Body of pancreas (tissue), 4 donors: ENCODE results near the gene BORCS6. TPM values are rescaled to one million over a fixed set of nuclear protein-coding genes. Genes with fewer than 3 reads are reported as not detected.

Experiments
- ATAC-seq: fragments of 150-250 bp; one replicate; pipeline ENCODE4 v1.9.1; 2016
- DNase-seq, 4 donors: peaks; one replicate each; pipeline ENCODE4 v3.0.0-alpha.2; 2019
- H3K27ac ChIP-seq, 4 donors: fragments of 200-600 bp; sonication (generic); 1 replicate in 3 of 4; 2 replicates in 1 of 4; pipeline versions ENCODE4 v1.5.1 to v1.6.1; 2016 to 2019; ENCODE audit warnings: mild to moderate bottlenecking in 1 of 4, mixed read lengths in 1 of 4, moderate library complexity in 1 of 4
- H3K27me3 ChIP-seq, 2 donors: fragments of 200-600 bp; sonication (generic); one replicate each; pipeline ENCODE4 v1.6.0; 2016; ENCODE audit warnings: mild to moderate bottlenecking in 1 of 2
- H3K36me3 ChIP-seq, 2 donors: fragments of 200-600 bp; sonication (generic); replicated peaks in 1 of 2; 2 replicates each; pipeline ENCODE4 v1.5.1; 2016; ENCODE audit warnings: low read depth in 2 of 2; ENCODE audit not compliant: insufficient read depth in 1 of 2
- H3K4me1 ChIP-seq: fragments of 200-600 bp; sonication (generic); one replicate; pipeline ENCODE4 v1.6.0; 2016
- H3K4me3 ChIP-seq, 2 donors: fragments of 200-600 bp; sonication (generic); 1 replicate in 1 of 2; 2 replicates in 1 of 2; pipeline ENCODE4 v1.5.1; 2016 to 2019
- H3K9me3 ChIP-seq, 3 donors: fragments of 200-600 bp; sonication (generic); 1 replicate in 2 of 3; 2 replicates in 1 of 3; pipeline ENCODE4 v1.5.1; 2016
- CTCF ChIP-seq, 7 experiments: fragments of 450-650 bp in 4 of 7; fragments of 200-600 bp in 3 of 7; sonication (generic) in 3 of 7; IDR thresholded peaks; one replicate each; pipeline ENCODE4 v1.5.1; 2016 to 2019; ENCODE audit warnings: antibody characterized with exemption in 7 of 7
- POLR2A ChIP-seq, 3 donors: fragments of 450-650 bp; IDR thresholded peaks; one replicate each; pipeline ENCODE4 v1.6.1; 2016; ENCODE audit warnings: antibody characterized with exemption in 3 of 3, mild to moderate bottlenecking in 2 of 3
- WGBS, 2 donors: methylation state at CpG; one replicate each; pipeline ENCODE4 v1.1.5; 2017; 5-methylcytosine and 5-hydroxymethylcytosine counted together
- intact Hi-C: fragments of 100-400 bp; cut with DNase I; formaldehyde crosslinking; loops from one replicate; pipeline ENCODE4 v1.15.1; 2023
- total RNA-seq, 2 donors: library from RNA; depleted of rRNA; stranded (reverse); fragments of >200 nt; gene quantifications; one replicate each; pipeline ENCODE4 v1.1.0, GENCODE V29; 2016

Gene BORCS6
- total RNA-seq, 2 donors from 2014 or later, result 11.9 to 16.2 TPM

- no peaks in the 10 kb centered on the region for H3K9me3 ChIP-seq
- peaks cover 11 to 27% of the 10 kb centered on the region in 2 donors for H3K36me3 ChIP-seq
- intact Hi-C loops, result no loop called here
- DNase-seq (no peak), ATAC-seq (no peak)
- TF ChIP-seq CTCF (IDR thresholded peaks at IDR 0.05) (no peak), POLR2A (IDR thresholded peaks at IDR 0.05) (no peak)
- H3K27ac ChIP-seq, result no peak overlapping the region
- H3K4me3 ChIP-seq, result no peak overlapping the region
- WGBS, 2 donors, result 93 to 94% methylated on average over 14 to 19 of the region's 21 CpGs
- H3K27me3 ChIP-seq, result no peaks in the 10 kb centered on the region
- H3K4me1 ChIP-seq, result no peaks in the 10 kb centered on the region
Measured at GRCh38 chr17:8234361-8235270, 44.6 kb upstream of the BORCS6 start.

- Histone ChIP-seq H3K27ac (no peak overlapping the region), H3K36me3 (peaks cover 11 to 29% of the 10 kb centered on the region in 2 donors), H3K27me3 (no peaks in the 10 kb centered on the region), H3K4me1 (peaks cover 6% of the 10 kb centered on the region), H3K4me3 (no peak overlapping the region), H3K9me3 (no peaks in the 10 kb centered on the region)
- intact Hi-C loops, result no loop called here
- ATAC-seq (no peak), DNase-seq (no peak)
- no peak for TF ChIP-seq POLR2A (IDR thresholded peaks at IDR 0.05)
- no peak for TF ChIP-seq CTCF (IDR thresholded peaks at IDR 0.05)
- 94 to 98% methylated on average over 10 of the region's 10 CpGs for WGBS, 2 donors
Measured at GRCh38 chr17:8231701-8232100, 41.7 kb upstream of the BORCS6 start.

GRCh38 chr17:8227238-8227581 is 37.2 kb upstream of the BORCS6 start:
- Histone ChIP-seq H3K9me3 (no peaks in the 10 kb centered on the region), H3K4me1 (peaks cover 22% of the 10 kb centered on the region), H3K4me3 (no peak overlapping the region), H3K27me3 (no peaks in the 10 kb centered on the region), H3K36me3 (peaks cover 11 to 15% of the 10 kb centered on the region in 2 donors), H3K27ac (peak overlapping the region in 2 of 4 donors; percentile 69 to 70)
- intact Hi-C loops, result no loop called here
- 77 to 91% methylated on average over 4 of the region's 4 CpGs for WGBS, 2 donors
- DNase-seq (no peak), ATAC-seq (no peak)
- no peak for TF ChIP-seq POLR2A (IDR thresholded peaks at IDR 0.05)
- TF ChIP-seq CTCF (IDR thresholded peaks at IDR 0.05), result no peak

- Histone ChIP-seq H3K36me3 (peaks cover 8 to 12% of the 10 kb centered on the region in 2 donors), H3K9me3 (no peaks in the 10 kb centered on the region), H3K4me1 (peaks cover 24% of the 10 kb centered on the region), H3K27me3 (no peaks in the 10 kb centered on the region), H3K4me3 (no peak overlapping the region), H3K27ac (peak overlapping the region in 3 of 4 donors; percentile 52 to 70 (median 69))
- peak; percentile 68 to 82 (median 78) for DNase-seq
- TF ChIP-seq CTCF (IDR thresholded peaks at IDR 0.05) (peak in 1 of 7 experiments; percentile 1), POLR2A (IDR thresholded peaks at IDR 0.05) (peak in 2 of 3 donors; percentile 45 to 60)
- peak; percentile 16 for ATAC-seq
- 11 to 14% methylated on average over 31 to 32 of the region's 32 CpGs for WGBS, 2 donors
- intact Hi-C loops, result no loop called here
Measured at GRCh38 chr17:8226536-8227237, 36.7 kb upstream of the BORCS6 start.
